NCI-H748 (cell line): Measurements from ENCODE around the gene ANKS1A.
A peak's percentile ranks its signal among the peaks of the same experiment; 100 is the strongest.

Source experiments
- DNase-seq: peaks from one replicate; lab custom pipeline; 2025; ENCODE audit not compliant: unreplicated experiment; lab: John Stamatoyannopoulos, UW

ANKS1A gene

GRCh38 chr6:34953061-34954025 lies 64.3 kb downstream of the ANKS1A start:
- DNase-seq: peak; percentile 76

- DNase-seq: no peak
These were observed 66.4 kb downstream of the ANKS1A start for GRCh38 chr6:34955442-34955841.

GRCh38 chr6:34957231-34957783 lies 68.3 kb downstream of the ANKS1A start:
- no peak for DNase-seq

- DNase-seq: no peak
These were observed 69.7 kb downstream of the ANKS1A start for GRCh38 chr6:34958734-34959133.

GRCh38 chr6:34959224-34959623 lies 70.2 kb downstream of the ANKS1A start:
- DNase-seq: no peak

- no peak for DNase-seq
These were observed 72.0 kb downstream of the ANKS1A start for GRCh38 chr6:34961082-34961481.

GRCh38 chr6:34961574-34961973 lies 72.5 kb downstream of the ANKS1A start:
- DNase-seq: no peak

- DNase-seq: no peak
These were observed 75.5 kb downstream of the ANKS1A start for GRCh38 chr6:34964564-34964963.

- no peak for DNase-seq
These were observed 78.4 kb downstream of the ANKS1A start for GRCh38 chr6:34967461-34967860.

- no peak for DNase-seq
These were observed 80.7 kb downstream of the ANKS1A start for GRCh38 chr6:34969662-34970265.

- DNase-seq: no peak
These were observed 81.4 kb downstream of the ANKS1A start for GRCh38 chr6:34970488-34970887.

- DNase-seq: no peak
These were observed 81.9 kb downstream of the ANKS1A start for GRCh38 chr6:34970957-34971356.

- DNase-seq: peak; percentile 10
These were observed 84.6 kb downstream of the ANKS1A start for GRCh38 chr6:34973547-34974248.

GRCh38 chr6:34974249-34974642 lies 85.2 kb downstream of the ANKS1A start:
- DNase-seq: no peak

GRCh38 chr6:34976239-34976638 lies 87.2 kb downstream of the ANKS1A start:
- DNase-seq: no peak

GRCh38 chr6:34979218-34979617 lies 90.2 kb downstream of the ANKS1A start:
- DNase-seq: no peak

GRCh38 chr6:34979994-34980393 lies 90.9 kb downstream of the ANKS1A start:
- DNase-seq: no peak

GRCh38 chr6:34981366-34981765 lies 92.3 kb downstream of the ANKS1A start:
- no peak for DNase-seq

GRCh38 chr6:34981951-34982350 lies 92.9 kb downstream of the ANKS1A start:
- DNase-seq: no peak

GRCh38 chr6:34982424-34982852 lies 93.4 kb downstream of the ANKS1A start:
- peak; percentile 26 for DNase-seq

- no peak for DNase-seq
These were observed 95.4 kb downstream of the ANKS1A start for GRCh38 chr6:34984416-34984815.
